ENCODE measurements around the gene PTGIS. TPM values are rescaled to one million over a fixed set of nuclear protein-coding genes. Genes with fewer than 3 reads are reported as not detected.

PTGIS gene
- total RNA-seq, 2 donors from 2014 or later: 12.9 to 34.6 TPM

DNA sequence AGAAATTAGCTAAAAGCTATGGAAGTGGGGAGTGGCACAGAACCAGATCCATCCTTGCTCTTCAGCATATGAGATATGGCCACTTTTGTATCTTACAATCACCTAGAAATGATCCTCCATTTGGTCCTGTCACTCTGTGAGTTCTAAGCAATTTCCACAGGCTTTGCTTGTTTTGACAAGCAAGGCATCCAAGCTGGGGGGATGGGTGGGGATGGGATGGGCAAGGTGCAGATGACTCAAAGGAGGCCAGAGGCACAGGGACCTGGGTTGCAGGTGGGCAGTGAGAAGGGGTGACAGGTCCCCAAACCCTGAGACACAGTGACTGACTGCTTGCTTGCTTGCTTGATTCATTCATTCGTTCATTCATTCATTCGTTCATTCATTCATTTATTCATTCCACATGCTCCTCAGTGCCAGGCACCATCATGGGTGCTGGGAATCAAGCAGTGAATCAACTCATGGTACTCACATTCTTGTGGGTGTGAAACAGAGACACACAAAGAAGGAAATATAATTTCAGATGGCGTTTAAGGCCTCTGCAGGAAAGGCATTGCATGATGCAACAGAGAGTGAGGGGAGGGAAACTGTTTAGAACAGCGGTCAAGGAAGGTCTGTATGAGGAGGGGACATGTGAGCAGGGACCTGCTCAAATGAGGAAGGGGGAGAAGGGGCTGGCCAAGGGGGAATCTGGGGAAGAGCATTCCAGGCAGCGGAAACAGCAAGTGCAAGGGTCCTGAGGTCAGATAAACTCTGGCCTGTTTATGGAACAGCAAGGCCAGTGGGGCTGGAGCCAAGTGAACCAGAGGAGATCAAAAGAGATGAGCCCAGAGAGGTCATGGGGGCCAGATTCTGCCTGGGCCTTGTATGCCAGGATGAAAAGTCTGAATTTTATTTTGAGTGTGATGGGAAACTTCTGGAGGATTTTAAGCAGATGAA, 88.9 kb downstream of the PTGIS start:
- Histone ChIP-seq H3K9me3 (no peaks in the 10 kb centered on the region), H3K27ac (no peak overlapping the region), H3K27me3 (replicated peaks; ENCODE audit: insufficient read depth) (no peaks in the 10 kb centered on the region), H3K36me3 (no peaks in the 10 kb centered on the region), H3K4me1 (replicated peaks) (peaks cover 7% of the 10 kb centered on the region), H3K4me3 (no peak overlapping the region)
- DNase-seq (ENCODE audit: low spot score): no peak
- WGBS: 81% methylated on average over 5 of the region's 5 CpGs
- intact Hi-C loops (cut with DNase I): no loop called here
- TF ChIP-seq POLR2AphosphoS5 (IDR thresholded peaks at IDR 0.05) (no peak), POLR2A (IDR thresholded peaks at IDR 0.05) (no peak)
- TF ChIP-seq, protein P1, sequence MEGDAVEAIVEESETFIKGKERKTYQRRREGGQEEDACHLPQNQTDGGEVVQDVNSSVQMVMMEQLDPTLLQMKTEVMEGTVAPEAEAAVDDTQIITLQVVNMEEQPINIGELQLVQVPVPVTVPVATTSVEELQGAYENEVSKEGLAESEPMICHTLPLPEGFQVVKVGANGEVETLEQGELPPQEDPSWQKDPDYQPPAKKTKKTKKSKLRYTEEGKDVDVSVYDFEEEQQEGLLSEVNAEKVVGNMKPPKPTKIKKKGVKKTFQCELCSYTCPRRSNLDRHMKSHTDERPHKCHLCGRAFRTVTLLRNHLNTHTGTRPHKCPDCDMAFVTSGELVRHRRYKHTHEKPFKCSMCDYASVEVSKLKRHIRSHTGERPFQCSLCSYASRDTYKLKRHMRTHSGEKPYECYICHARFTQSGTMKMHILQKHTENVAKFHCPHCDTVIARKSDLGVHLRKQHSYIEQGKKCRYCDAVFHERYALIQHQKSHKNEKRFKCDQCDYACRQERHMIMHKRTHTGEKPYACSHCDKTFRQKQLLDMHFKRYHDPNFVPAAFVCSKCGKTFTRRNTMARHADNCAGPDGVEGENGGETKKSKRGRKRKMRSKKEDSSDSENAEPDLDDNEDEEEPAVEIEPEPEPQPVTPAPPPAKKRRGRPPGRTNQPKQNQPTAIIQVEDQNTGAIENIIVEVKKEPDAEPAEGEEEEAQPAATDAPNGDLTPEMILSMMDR (IDR thresholded peaks at IDR 0.05): no peak

DNA sequence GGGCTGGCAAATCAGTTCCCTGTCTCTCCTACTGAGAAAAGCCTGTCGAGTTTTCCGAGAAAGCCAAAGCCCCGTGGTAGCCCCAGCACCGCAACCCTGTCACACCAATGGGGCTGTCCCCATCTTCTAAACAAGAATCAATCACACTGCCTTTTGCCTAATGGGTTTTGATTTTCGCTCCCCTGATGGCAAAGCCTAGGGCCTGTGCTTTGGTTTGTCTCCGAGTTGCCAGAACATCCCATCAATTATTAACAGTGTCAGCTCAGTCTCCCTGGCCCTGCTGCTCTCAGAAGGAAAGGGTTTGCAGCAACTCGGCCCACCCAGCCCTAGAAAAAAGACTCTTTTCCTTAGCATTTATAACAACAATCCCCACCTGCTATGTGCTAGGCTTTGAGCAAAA, 89.7 kb downstream of the PTGIS start:
- no peak overlapping the region for H3K27ac ChIP-seq
- TF ChIP-seq, protein P1 (IDR thresholded peaks at IDR 0.05): no peak
- TF ChIP-seq POLR2A (IDR thresholded peaks at IDR 0.05): no peak
- no peak for TF ChIP-seq POLR2AphosphoS5 (IDR thresholded peaks at IDR 0.05)
- DNase-seq (ENCODE audit: low spot score): no peak
- H3K36me3 ChIP-seq: no peaks in the 10 kb centered on the region
- intact Hi-C loops (cut with DNase I): no loop called here
- peaks cover 7% of the 10 kb centered on the region for H3K4me1 ChIP-seq (replicated peaks)
- no peaks in the 10 kb centered on the region for H3K27me3 ChIP-seq (replicated peaks; ENCODE audit: insufficient read depth)
- no peaks in the 10 kb centered on the region for H3K9me3 ChIP-seq
- 75% methylated on average over 7 of the region's 7 CpGs for WGBS
- no peak overlapping the region for H3K4me3 ChIP-seq

DNA sequence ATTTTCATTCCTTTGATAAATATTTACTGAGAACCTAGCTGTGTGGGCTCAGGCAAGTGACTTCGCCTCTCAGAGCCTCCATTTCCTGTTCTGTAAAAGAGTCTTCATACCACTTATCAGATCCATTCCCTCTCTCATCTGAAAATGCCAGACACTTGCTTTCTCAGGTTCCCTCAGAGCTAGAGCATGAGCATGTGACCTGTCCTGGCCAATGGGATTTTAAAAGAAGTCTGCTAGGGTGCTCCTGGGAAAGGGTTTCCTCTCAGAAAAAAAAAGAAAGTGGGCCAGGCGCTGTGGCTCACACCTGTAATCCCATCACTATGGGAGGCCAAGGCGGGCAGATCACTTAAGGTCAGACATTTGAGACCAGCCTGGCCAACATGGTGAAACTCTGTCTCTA, 90.7 kb downstream of the PTGIS start:
- WGBS: 69% methylated on average over 3 of the region's 3 CpGs
- no peaks in the 10 kb centered on the region for H3K9me3 ChIP-seq
- H3K4me3 ChIP-seq: no peak overlapping the region
- no peak for TF ChIP-seq POLR2A (IDR thresholded peaks at IDR 0.05)
- TF ChIP-seq, protein P1 (IDR thresholded peaks at IDR 0.05): no peak
- no peak for TF ChIP-seq POLR2AphosphoS5 (IDR thresholded peaks at IDR 0.05)
- no peak for DNase-seq (ENCODE audit: low spot score)
- no peaks in the 10 kb centered on the region for H3K27me3 ChIP-seq (replicated peaks; ENCODE audit: insufficient read depth)
- H3K4me1 ChIP-seq (replicated peaks): peaks cover 2% of the 10 kb centered on the region
- no peaks in the 10 kb centered on the region for H3K36me3 ChIP-seq
- no peak overlapping the region for H3K27ac ChIP-seq
- intact Hi-C loops (cut with DNase I): no loop called here

DNA sequence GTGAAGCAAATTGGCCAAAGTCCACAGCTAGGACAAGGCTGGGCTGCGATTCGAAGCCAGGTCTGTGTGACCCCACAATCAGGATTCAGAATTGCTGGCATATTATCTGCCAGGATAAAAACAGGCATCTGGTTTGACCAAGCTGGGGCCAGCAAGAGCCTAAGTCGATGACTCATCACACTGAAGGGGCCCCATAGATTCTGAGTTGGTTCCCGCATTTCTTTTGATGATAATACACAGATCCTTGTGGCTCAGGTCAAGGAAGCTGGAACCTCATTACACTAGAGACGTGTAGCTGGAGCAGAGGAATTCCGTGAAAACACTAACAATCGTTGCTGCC, 92.0 kb downstream of the PTGIS start:
- H3K27me3 ChIP-seq (replicated peaks; ENCODE audit: insufficient read depth): no peaks in the 10 kb centered on the region
- no peak for DNase-seq (ENCODE audit: low spot score)
- H3K4me3 ChIP-seq: no peak overlapping the region
- no peaks in the 10 kb centered on the region for H3K4me1 ChIP-seq (replicated peaks)
- no peak for TF ChIP-seq POLR2AphosphoS5 (IDR thresholded peaks at IDR 0.05)
- TF ChIP-seq, protein P1 (IDR thresholded peaks at IDR 0.05): no peak
- no peak for TF ChIP-seq POLR2A (IDR thresholded peaks at IDR 0.05)
- H3K27ac ChIP-seq: no peak overlapping the region
- H3K9me3 ChIP-seq: no peaks in the 10 kb centered on the region
- no peaks in the 10 kb centered on the region for H3K36me3 ChIP-seq
- 83% methylated on average over 7 of the region's 7 CpGs for WGBS
- intact Hi-C loops (cut with DNase I): no loop called here

Measured in prostate gland (tissue), 2 donors.